ENCODE data around the gene SH2D3A. TPM values are rescaled to one million over a fixed set of nuclear protein-coding genes. Genes with fewer than 3 reads are reported as not detected.

The SH2D3A gene
- total and polyA plus RNA-seq, 2 experiments from 2014 or later: 20.7 to 38.4 TPM

DNA sequence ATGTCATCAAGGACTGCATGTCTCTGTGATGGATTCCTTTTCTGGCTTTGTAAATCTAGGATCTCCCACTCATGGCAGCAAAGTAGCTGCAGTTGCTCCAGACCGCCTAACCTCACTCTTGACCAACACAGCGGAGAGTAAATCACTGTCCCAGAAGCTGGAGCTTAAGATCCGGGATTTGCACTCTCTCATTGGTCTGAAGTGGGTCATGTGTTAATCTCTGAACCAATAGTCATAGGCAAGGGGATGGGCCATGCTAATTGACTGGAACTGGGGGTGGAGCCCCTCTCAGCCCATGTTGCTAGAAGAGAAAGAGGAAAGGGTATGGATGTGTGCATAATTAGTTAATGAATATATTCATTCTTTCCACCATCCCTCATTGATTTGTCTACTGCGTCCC is 39.3 kb upstream of the SH2D3A start:
- Histone ChIP-seq H3K79me2 (replicated peaks; ENCODE audit: insufficient read depth) (no peaks in the 10 kb centered on the region), H3K4me1 (ENCODE audit: insufficient read depth) (peaks cover 15% of the 10 kb centered on the region), H3K4me2 (no peak overlapping the region), H3K27me3 (ENCODE audit: insufficient read depth) (no peaks in the 10 kb centered on the region), H2AFZ (no peak overlapping the region), H3K36me3 (ENCODE audit: insufficient read depth) (no peaks in the 10 kb centered on the region), H3F3A (replicated peaks; ENCODE audit: low read depth) (no peaks in the 10 kb centered on the region), H4K20me1 (replicated peaks; ENCODE audit: insufficient read depth) (no peaks in the 10 kb centered on the region), H3K4me3 (no peak overlapping the region), H3K27ac (ENCODE audit: low read depth) (no peak overlapping the region), H3K9me2 (ENCODE audit: insufficient read depth) (no peaks in the 10 kb centered on the region)
- Mint-ChIP-seq H3K4me1 (no peaks in the 10 kb centered on the region), H3K4me3 (no peak overlapping the region), H3K27ac (no peak overlapping the region), H3K36me3 (ENCODE audit: low read depth) (peaks cover 40% of the 10 kb centered on the region), H3K27me3 (ENCODE audit: insufficient read depth, low read depth, poor library complexity) (peaks cover 2% of the 10 kb centered on the region), H3K9me3 (peaks cover 94% of the 10 kb centered on the region)
- ATAC-seq (no peak), DNase-seq (ENCODE audit: low spot score) (peak; percentile 51)
- no peak for TF ChIP-seq STAT1 (IDR thresholded peaks at IDR 0.05; ENCODE audit: unreplicated experiment)
- TF ChIP-seq ETS1 (IDR thresholded peaks at IDR 0.05): no peak
- TF ChIP-seq CREB1 (CRISPR knock-in tag; IDR thresholded peaks at IDR 0.05; ENCODE audit: low read depth): no peak

DNA sequence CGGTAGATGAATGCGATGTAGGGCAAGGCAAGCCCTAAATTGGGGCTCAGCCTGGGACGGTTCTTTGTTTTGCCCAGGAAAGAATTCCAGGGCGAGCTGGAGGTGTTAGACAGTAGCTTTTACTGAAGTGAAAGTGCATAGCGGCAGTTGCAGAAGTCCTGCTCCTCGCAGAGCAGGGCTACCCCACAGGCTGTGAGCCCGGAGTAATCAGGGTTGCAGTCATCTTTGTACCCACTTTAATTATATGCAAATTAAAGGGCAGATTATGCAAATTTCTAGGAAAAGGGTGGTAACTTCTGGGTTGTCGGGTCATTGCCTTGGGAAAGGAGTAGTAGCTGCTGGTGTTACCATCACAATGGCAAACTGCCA is 35.8 kb upstream of the SH2D3A start:
- H3K27me3 ChIP-seq (ENCODE audit: insufficient read depth): no peaks in the 10 kb centered on the region
- peaks cover 90% of the 10 kb centered on the region for H3K9me3 Mint-ChIP-seq
- H3K36me3 Mint-ChIP-seq (ENCODE audit: low read depth): peaks cover 27% of the 10 kb centered on the region
- peaks cover 2% of the 10 kb centered on the region for H3K27me3 Mint-ChIP-seq (ENCODE audit: insufficient read depth, low read depth, poor library complexity)
- H3K4me3 ChIP-seq: no peak overlapping the region
- no peak for ATAC-seq
- no peak overlapping the region for H3K4me2 ChIP-seq
- DNase-seq (ENCODE audit: low spot score): peak; percentile 3
- no peaks in the 10 kb centered on the region for H3K4me1 Mint-ChIP-seq
- no peak overlapping the region for H3K27ac Mint-ChIP-seq
- H3K4me3 Mint-ChIP-seq: no peak overlapping the region
- peak overlapping the region; percentile 50; the same call in 1 of the 2 replicates for H3K27ac ChIP-seq (ENCODE audit: low read depth)
- no peaks in the 10 kb centered on the region for H3K9me2 ChIP-seq (ENCODE audit: insufficient read depth)
- no peaks in the 10 kb centered on the region for H3K36me3 ChIP-seq (ENCODE audit: insufficient read depth)
- no peaks in the 10 kb centered on the region for H4K20me1 ChIP-seq (replicated peaks; ENCODE audit: insufficient read depth)
- no peaks in the 10 kb centered on the region for H3K79me2 ChIP-seq (replicated peaks; ENCODE audit: insufficient read depth)
- H2AFZ ChIP-seq: no peak overlapping the region
- no peaks in the 10 kb centered on the region; the same call in 1 of the 2 replicates for H3F3A ChIP-seq (replicated peaks; ENCODE audit: low read depth)
- H3K4me1 ChIP-seq (ENCODE audit: insufficient read depth): peaks cover 25% of the 10 kb centered on the region
- no peak for TF ChIP-seq EZH2 (IDR thresholded peaks at IDR 0.05; ENCODE audit: low read depth, unreplicated experiment)

GRCh38 chr19:6802336-6803035 is 35.3 kb upstream of the SH2D3A start:
- Histone ChIP-seq H3K27ac (ENCODE audit: low read depth) (peak overlapping the region; percentile 50; the same call in 1 of the 2 replicates), H4K20me1 (replicated peaks; ENCODE audit: insufficient read depth) (no peaks in the 10 kb centered on the region), H3F3A (replicated peaks; ENCODE audit: low read depth) (no peaks in the 10 kb centered on the region; the same call in 1 of the 2 replicates), H3K4me3 (no peak overlapping the region), H3K36me3 (ENCODE audit: insufficient read depth) (no peaks in the 10 kb centered on the region), H3K79me2 (replicated peaks; ENCODE audit: insufficient read depth) (no peaks in the 10 kb centered on the region), H3K27me3 (ENCODE audit: insufficient read depth) (no peaks in the 10 kb centered on the region), H3K4me2 (no peak overlapping the region), H3K9me2 (ENCODE audit: insufficient read depth) (no peaks in the 10 kb centered on the region), H2AFZ (0 out of 2 replicates have a peak overlapping the region, but pooled peaks have one; percentile 2), H3K4me1 (ENCODE audit: insufficient read depth) (peaks cover 25% of the 10 kb centered on the region)
- Mint-ChIP-seq H3K9me3 (peaks cover 93% of the 10 kb centered on the region), H3K4me3 (no peak overlapping the region), H3K27me3 (ENCODE audit: insufficient read depth, low read depth, poor library complexity) (peaks cover 2% of the 10 kb centered on the region), H3K36me3 (ENCODE audit: low read depth) (peaks cover 27% of the 10 kb centered on the region), H3K27ac (no peak overlapping the region), H3K4me1 (no peaks in the 10 kb centered on the region)
- ATAC-seq (no peak), DNase-seq (ENCODE audit: low spot score) (peak; percentile 32)
- no peak for TF ChIP-seq ZNF114 (CRISPR knock-in tag; IDR thresholded peaks at IDR 0.05)
- no peak for TF ChIP-seq EZH2phosphoT487 (IDR thresholded peaks at IDR 0.05; ENCODE audit: unreplicated experiment)
- TF ChIP-seq CTCF (conservative IDR thresholded peaks at IDR 0.05; ENCODE audit: low read depth in 2 of 2): no peak; a peak in 1 of 4 replicates
- no peak for TF ChIP-seq EZH2 (IDR thresholded peaks at IDR 0.05; ENCODE audit: low read depth, unreplicated experiment)
- TF ChIP-seq CREB1 (CRISPR knock-in tag; IDR thresholded peaks at IDR 0.05; ENCODE audit: low read depth): no peak
- TF ChIP-seq ZNF331 (CRISPR knock-in tag; IDR thresholded peaks at IDR 0.05; ENCODE audit: low read depth): no peak
- TF ChIP-seq STAT1 (IDR thresholded peaks at IDR 0.05; ENCODE audit: unreplicated experiment): no peak

All from GM23338 (cell line).